Fibroblast of skin of back (primary cell): ENCODE results near the gene ZNF513.
"Not testable (repeated sequence)": the region's sequence is repeated elsewhere in the genome, so short reads cannot be mapped to it uniquely, and the experiment has no call there.

Experiments
- DNase-seq: peaks from one replicate; pipeline ENCODE4 v3.0.0-alpha.2; 2013

ZNF513 gene

GRCh38 chr2:27356056-27356381, 24.5 kb downstream of the ZNF513 start:
- DNase-seq, result peak; percentile 53

DNA sequence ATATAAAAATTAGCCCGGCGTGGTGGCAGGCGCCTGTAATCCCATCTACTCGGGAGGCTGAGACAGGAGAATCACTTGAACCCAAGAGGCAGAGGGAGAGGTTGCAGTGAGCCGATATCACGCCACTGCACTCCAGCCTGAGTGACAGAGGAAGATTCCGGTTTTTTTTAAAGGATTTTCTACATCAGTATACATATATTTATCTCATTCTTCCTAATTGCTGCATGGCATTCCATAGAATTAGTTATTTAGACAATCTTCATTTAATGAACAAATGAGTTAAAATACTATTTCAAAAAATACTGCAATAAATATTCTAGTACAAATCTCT, 26.0 kb downstream of the ZNF513 start:
- DNase-seq, result no peak

GRCh38 chr2:27353762-27354596, 26.6 kb downstream of the ZNF513 start:
- DNase-seq, result no peak

DNA sequence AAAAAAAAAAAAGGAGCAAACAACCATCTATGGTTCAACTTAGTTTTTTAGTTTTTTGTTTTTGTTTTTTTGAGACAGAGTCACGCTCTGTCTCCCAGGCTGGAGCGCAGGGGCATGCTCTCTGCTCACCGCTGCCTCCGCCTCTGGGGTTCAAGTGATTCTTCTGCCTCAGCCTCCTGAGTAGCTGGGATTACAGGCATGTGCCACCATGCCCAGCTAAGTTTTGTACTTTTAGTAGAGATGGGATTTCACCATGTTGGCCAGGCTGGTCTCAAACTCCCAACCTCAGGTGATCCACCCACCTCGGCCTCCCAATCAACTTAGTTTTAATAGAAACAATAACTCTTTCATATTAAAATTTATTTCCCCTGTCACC, 27.2 kb downstream of the ZNF513 start:
- DNase-seq, result not testable (repeated sequence)

GRCh38 chr2:27351802-27352598, 28.5 kb downstream of the ZNF513 start:
- DNase-seq, result no peak

- no peak for DNase-seq
These were observed 30.3 kb downstream of the ZNF513 start for GRCh38 chr2:27350106-27350693.

DNA sequence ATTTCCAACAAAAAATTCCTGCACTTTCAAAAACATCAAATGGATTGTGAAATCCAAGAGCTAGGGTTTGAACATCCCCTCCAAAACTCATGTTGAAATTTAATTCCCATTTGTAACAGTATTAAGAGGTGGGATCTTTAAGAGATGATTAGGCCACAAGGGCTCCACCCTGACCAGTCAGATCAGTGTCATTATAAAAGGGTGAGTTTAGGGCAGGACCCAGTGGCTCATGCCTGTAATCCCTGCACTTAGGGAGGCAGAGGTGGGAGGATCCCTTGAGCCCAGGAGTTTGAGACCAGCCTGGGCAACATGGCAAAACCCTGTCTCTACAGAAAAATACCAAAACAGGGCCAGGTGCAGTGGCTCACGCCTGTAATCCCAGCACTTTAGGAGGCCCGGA, 32.9 kb downstream of the ZNF513 start:
- DNase-seq, result no peak

GRCh38 chr2:27336173-27336572, 44.4 kb downstream of the ZNF513 start:
- DNase-seq, result no peak

DNA sequence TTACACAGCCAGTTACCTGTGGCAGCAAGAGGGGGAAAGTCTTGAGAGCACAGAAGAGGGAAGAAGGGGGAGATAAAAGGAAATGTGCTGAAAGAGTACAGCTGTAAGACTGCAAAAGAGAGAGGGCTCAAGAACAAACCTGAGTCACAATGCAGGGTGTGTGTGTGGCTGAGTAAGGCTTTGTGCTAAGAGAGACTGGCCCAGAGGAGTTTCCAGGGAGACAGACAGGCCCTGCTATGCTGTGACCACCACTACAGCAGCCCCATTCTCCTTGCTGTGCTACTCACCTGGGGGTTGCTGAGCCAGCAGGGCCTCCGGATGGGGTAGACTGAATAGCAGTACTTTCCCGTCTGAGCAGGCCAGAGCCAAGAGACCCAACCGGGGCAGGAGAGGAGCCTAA, 45.2 kb downstream of the ZNF513 start:
- DNase-seq, result no peak
